IMR-90 (cell line): Measurements from ENCODE around the gene BTN1A1. TPM values are rescaled to one million over a fixed set of nuclear protein-coding genes. Genes with fewer than 3 reads are reported as not detected.

Experiments used
- ATAC-seq: fragments of 200-7000 bp; cut with Tn5 transposase; 2 replicates; pipeline ENCODE4 v1.9.1; 2020; ENCODE audit warnings: low read depth, mild to moderate bottlenecking, moderate library complexity
- BruUV-seq: library from RNA; stranded (reverse); fragments of 400-500 nt; replicated peaks from 2 replicates; lab custom pipeline; 2021; lab: Mats Ljungman, UMichigan
- CTCF ChIA-PET: fragments of 300-600 bp; formaldehyde crosslinking; extraction: SDS; loops from one replicate; lab custom pipeline; 2021; ENCODE audit warnings: antibody characterized with exemption; lab: Yijun Ruan, JAX
- POLR2A ChIA-PET: fragments of 300-600 bp; sonication (Branson Sonifier 250); formaldehyde crosslinking; loops from one replicate; lab custom pipeline; 2022; ENCODE audit warnings: antibody characterized with exemption; ENCODE audit not compliant: unreplicated experiment; lab: Charles Lee
- DNase-seq: peaks from one replicate; pipeline ENCODE4 v3.0.0; 2013
- H2AFZ ChIP-seq: replicated peaks from 2 replicates; pipeline ENCODE3; 2013; ENCODE audit warnings: low read length, mild to moderate bottlenecking; ENCODE audit not compliant: poor library complexity
- H2AK5ac ChIP-seq: 2 replicates; pipeline ENCODE4 v1.6.1; 2013; ENCODE audit warnings: low read depth, low read length, inconsistent platforms
- H2AK9ac ChIP-seq: replicated peaks from 2 replicates; pipeline ENCODE3; 2013; ENCODE audit warnings: mild to moderate bottlenecking, low read depth, low read length, moderate library complexity; ENCODE audit not compliant: poor library complexity
- H2BK120ac ChIP-seq: 2 replicates; pipeline ENCODE4 v1.6.1; 2013; ENCODE audit warnings: low read depth, low read length, inconsistent platforms
- H2BK15ac ChIP-seq: 3 replicates; pipeline ENCODE4 v1.6.1; 2013; ENCODE audit warnings: low read depth, low read length, inconsistent platforms
- H2BK20ac ChIP-seq: 2 replicates; pipeline ENCODE4 v1.6.1; 2013; ENCODE audit warnings: low read depth, mild to moderate bottlenecking, inconsistent platforms, low read length, moderate library complexity
- H2BK5ac ChIP-seq: 2 replicates; pipeline ENCODE4 v1.6.1; 2013; ENCODE audit warnings: mild to moderate bottlenecking, low read depth, low read length, inconsistent platforms; ENCODE audit not compliant: poor library complexity, severe bottlenecking
- H3K14ac ChIP-seq: replicated peaks from 2 replicates; pipeline ENCODE4 v1.6.1; 2013; ENCODE audit warnings: low read depth, low read length, inconsistent platforms
- H3K18ac ChIP-seq: 2 replicates; pipeline ENCODE4 v1.6.1; 2013; ENCODE audit warnings: low read depth, low read length, control low read depth
- H3K23ac ChIP-seq: 2 replicates; pipeline ENCODE4 v1.6.1; 2013; ENCODE audit warnings: low read depth, low read length, inconsistent platforms
- H3K27ac ChIP-seq: 2 replicates; pipeline ENCODE4 v1.5.1; 2013; ENCODE audit warnings: mild to moderate bottlenecking, control low read depth, low read length; ENCODE audit not compliant: insufficient read depth
- H3K27me3 ChIP-seq: 2 replicates; pipeline ENCODE4 v1.6.1; 2013; ENCODE audit warnings: low read length; ENCODE audit not compliant: control insufficient read depth, insufficient read depth
- H3K36me3 ChIP-seq: 2 replicates; pipeline ENCODE4 v1.6.1; 2013; ENCODE audit warnings: low read length, mixed read lengths; ENCODE audit not compliant: control insufficient read depth, insufficient read depth
- H3K4ac ChIP-seq: 2 replicates; pipeline ENCODE4 v1.6.1; 2013; ENCODE audit warnings: low read depth, low read length, inconsistent platforms
- H3K4me1 ChIP-seq: 2 replicates; pipeline ENCODE4 v1.6.1; 2013; ENCODE audit warnings: low read length, mixed read lengths; ENCODE audit not compliant: control insufficient read depth, insufficient read depth
- H3K4me2 ChIP-seq: 2 replicates; pipeline ENCODE4 v1.6.1; 2013; ENCODE audit warnings: low read depth, mild to moderate bottlenecking, control low read depth, low read length, moderate library complexity
- H3K4me3 ChIP-seq: 2 replicates; pipeline ENCODE4 v1.5.1; 2013; ENCODE audit warnings: low read depth, mild to moderate bottlenecking, control low read depth, low read length, moderate library complexity; ENCODE audit not compliant: insufficient read depth
- H3K56ac ChIP-seq: 2 replicates; pipeline ENCODE4 v1.6.1; 2013; ENCODE audit warnings: low read length, inconsistent platforms; ENCODE audit not compliant: insufficient read depth; ENCODE audit errors: extremely low read depth
- H3K79me1 ChIP-seq, 2 experiments: 2 replicates each; pipeline ENCODE4 v1.6.1; 2013; ENCODE audit warnings: low read length in 2 of 2, inconsistent platforms in 1 of 2, low read depth in 1 of 2
- H3K9ac ChIP-seq: 2 replicates; pipeline ENCODE4 v1.6.1; 2013; ENCODE audit warnings: low read depth, low read length, control low read depth
- H3K9me1 ChIP-seq: 2 replicates; pipeline ENCODE4 v1.6.1; 2013; ENCODE audit warnings: low read length, inconsistent platforms; ENCODE audit not compliant: insufficient read depth
- H3K9me3 ChIP-seq: 2 replicates; pipeline ENCODE4 v1.6.1; 2013; ENCODE audit warnings: low read length; ENCODE audit not compliant: control insufficient read depth, insufficient read depth
- H4K20me1 ChIP-seq: 2 replicates; pipeline ENCODE4 v1.6.1; 2013; ENCODE audit warnings: low read length, inconsistent platforms; ENCODE audit not compliant: insufficient read depth
- H4K5ac ChIP-seq: 2 replicates; pipeline ENCODE4 v1.6.1; 2013; ENCODE audit warnings: mild to moderate bottlenecking, low read depth, low read length, control low read depth
- H4K8ac ChIP-seq, 2 experiments: 2 replicates each; pipeline ENCODE4 v1.6.1; 2013; ENCODE audit warnings: low read depth in 2 of 2, low read length in 2 of 2, control low read depth in 1 of 2, inconsistent platforms in 1 of 2
- H4K91ac ChIP-seq: 2 replicates; pipeline ENCODE4 v1.6.1; 2013; ENCODE audit warnings: low read depth, low read length, inconsistent platforms; ENCODE audit not compliant: insufficient read depth
- BHLHE40 ChIP-seq: fragments of 150-350 bp; IDR thresholded peaks from 2 replicates; pipeline ENCODE4 v1.6.1; 2016; ENCODE audit warnings: mild to moderate bottlenecking, low read depth, low read length
- CEBPB ChIP-seq: IDR thresholded peaks from 2 replicates; pipeline ENCODE4 v1.6.1; 2012; ENCODE audit warnings: low read depth, low read length, improper control_type of control experiment
- CHD1 ChIP-seq: IDR thresholded peaks from 2 replicates; pipeline ENCODE4 v1.6.1; 2012; ENCODE audit warnings: low read depth, low read length, improper control_type of control experiment
- FOS ChIP-seq: fragments of 150-350 bp; IDR thresholded peaks from 2 replicates; pipeline ENCODE4 v1.6.1; 2016; ENCODE audit warnings: low read depth, low read length
- MAFK ChIP-seq: IDR thresholded peaks from 2 replicates; pipeline ENCODE4 v1.6.1; 2012; ENCODE audit warnings: low read depth, low read length, improper control_type of control experiment
- MAZ ChIP-seq: IDR thresholded peaks from 2 replicates; pipeline ENCODE4 v1.6.1; 2012; ENCODE audit warnings: low read depth, mild to moderate bottlenecking, low read length, improper control_type of control experiment, moderate library complexity, borderline replicate concordance
- MXI1 ChIP-seq: IDR thresholded peaks from 2 replicates; pipeline ENCODE4 v1.6.1; 2012; ENCODE audit warnings: low read depth, mild to moderate bottlenecking, low read length, moderate library complexity, borderline replicate concordance
- NFE2L2 ChIP-seq: fragments of 150-350 bp; IDR thresholded peaks from 2 replicates; pipeline ENCODE4 v1.6.1; 2016; ENCODE audit warnings: low read depth, mild to moderate bottlenecking, low read length
- POLR2A ChIP-seq: IDR thresholded peaks from 2 replicates; pipeline ENCODE4 v1.6.1; 2012; ENCODE audit warnings: mild to moderate bottlenecking, low read depth, low read length
- RAD21 ChIP-seq: IDR thresholded peaks from 2 replicates; pipeline ENCODE4 v1.6.1; 2012; ENCODE audit warnings: low read length, improper control_type of control experiment
- RCOR1 ChIP-seq: IDR thresholded peaks from 2 replicates; pipeline ENCODE4 v1.6.1; 2012; ENCODE audit warnings: mild to moderate bottlenecking, low read length, improper control_type of control experiment; ENCODE audit not compliant: insufficient replicate concordance
- RFX5 ChIP-seq: IDR thresholded peaks from 2 replicates; pipeline ENCODE4 v1.8.0; 2012; ENCODE audit warnings: low read depth, mild to moderate bottlenecking, low read length, moderate library complexity
- SMC3 ChIP-seq: fragments of 150-350 bp; IDR thresholded peaks from 2 replicates; pipeline ENCODE4 v1.6.1; 2016; ENCODE audit warnings: low read depth, mild to moderate bottlenecking, antibody characterized with exemption, low read length, moderate library complexity
- WGBS, 2 experiments: methylation state at CpG; one replicate each; pipeline versions ENCODE4 v1.1.5 to v1.1.7; 2013; ENCODE audit warnings: missing lambda C conversion rate in 2 of 2; ENCODE audit not compliant: insufficient read length in 1 of 2; ENCODE audit errors: extremely low coverage in 2 of 2; 5-methylcytosine and 5-hydroxymethylcytosine counted together
- dilution Hi-C: fragments of 300-500 bp; cut with HindIII; formaldehyde crosslinking; loops from one replicate; pipeline ENCODE4 v1.14.3; 2018; ENCODE audit warnings: low sequenced_read_pairs; ENCODE audit not compliant: unreplicated experiment
- in situ Hi-C: fragments of 300-500 bp; cut with MboI; formaldehyde crosslinking; loops from 3 replicates; pipeline ENCODE4 v1.14.3; 2019; ENCODE audit warnings: low sequenced_read_pairs, inconsistent platforms, mixed read lengths
- intact Hi-C: fragments of 100-400 bp; cut with micrococcal nuclease; formaldehyde crosslinking; loops from 2 replicates; pipeline ENCODE4 v1.10.0; 2022
- polyA plus RNA-seq, 3 experiments: library from polyadenylated mRNA; depleted of rRNA; stranded (reverse); fragments of >200 nt; gene quantifications; 2 replicates each; pipeline ENCODE4 v1.2.3, GENCODE V29; 2012; ENCODE audit warnings: low replicate concordance in 1 of 3
- total RNA-seq: library from RNA; depleted of rRNA; stranded (reverse); fragments of >200 nt; gene quantifications from 2 replicates; pipeline ENCODE4 v1.2.3, GENCODE V29; 2012
- TF ChIP-seq, protein P1 (sequence below): conservative IDR thresholded peaks from 2 replicates; pipeline ENCODE4 v1.5.1; 2012; ENCODE audit warnings: mild to moderate bottlenecking, low read depth, low read length, improper control_type of control experiment
- TF ChIP-seq, protein P2 (sequence below): fragments of 150-350 bp; IDR thresholded peaks from 2 replicates; pipeline ENCODE4 v1.6.1; 2017; ENCODE audit warnings: mild to moderate bottlenecking, antibody characterized with exemption, low read length, low read depth
- TF ChIP-seq, protein P3 (sequence below): fragments of 150-350 bp; IDR thresholded peaks from 2 replicates; pipeline ENCODE4 v1.6.1; 2016; ENCODE audit warnings: low read depth, mild to moderate bottlenecking, low read length, moderate library complexity, borderline replicate concordance

Gene BTN1A1
- total and polyA plus RNA-seq, 2 of the 4 experiments (the other 2 are of a cell fraction): not detected

DNA sequence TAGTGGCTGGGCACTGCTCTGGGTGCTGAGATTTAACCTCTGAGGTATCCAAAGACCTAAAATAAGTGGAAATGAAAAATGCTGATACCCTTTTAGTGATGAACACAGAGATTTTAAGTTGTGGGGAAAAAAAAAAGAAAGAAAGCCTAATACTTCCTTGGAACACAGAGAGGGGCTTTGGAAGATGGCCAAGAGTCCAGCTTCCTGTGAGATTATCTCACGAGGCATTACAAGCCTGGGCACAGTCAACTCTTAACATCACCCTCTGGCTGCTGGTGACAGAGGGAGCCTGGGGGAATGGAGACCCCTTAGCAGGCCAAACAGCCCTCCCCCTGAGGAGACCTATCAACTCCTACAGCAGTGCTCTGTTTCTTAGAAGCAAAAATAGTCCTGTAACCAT lies 22.7 kb upstream of the BTN1A1 start:
- Histone ChIP-seq H3K14ac (no peak overlapping the region), H2AK9ac (no peak overlapping the region), H3K56ac (no peak overlapping the region), H3K79me1 (peaks cover 4 to 25% of the 10 kb centered on the region in 2 experiments), H3K4me2 (no peak overlapping the region), H3K9me1 (peaks cover 9% of the 10 kb centered on the region), H3K27me3 (no peaks in the 10 kb centered on the region), H2AFZ (no peak overlapping the region), H3K23ac (no peak overlapping the region), H2BK120ac (no peak overlapping the region), H3K4me3 (no peak overlapping the region), H3K18ac (no peak overlapping the region), H3K36me3 (no peaks in the 10 kb centered on the region), H4K8ac (no peak overlapping the region), H3K27ac (no peak overlapping the region), H4K20me1 (no peaks in the 10 kb centered on the region), H2AK5ac (no peak overlapping the region), H2BK20ac (no peak overlapping the region), H4K91ac (no peak overlapping the region), H3K9me3 (no peaks in the 10 kb centered on the region), H4K5ac (no peak overlapping the region), H2BK5ac (no peak overlapping the region), H3K4ac (no peak overlapping the region), H2BK15ac (no peak overlapping the region), H3K9ac (no peak overlapping the region), H3K4me1 (peaks cover 21% of the 10 kb centered on the region)
- intact Hi-C loops (no loop called here), in situ Hi-C loops (no loop called here), dilution Hi-C loops (no loop called here)
- TF ChIP-seq, protein P1, sequence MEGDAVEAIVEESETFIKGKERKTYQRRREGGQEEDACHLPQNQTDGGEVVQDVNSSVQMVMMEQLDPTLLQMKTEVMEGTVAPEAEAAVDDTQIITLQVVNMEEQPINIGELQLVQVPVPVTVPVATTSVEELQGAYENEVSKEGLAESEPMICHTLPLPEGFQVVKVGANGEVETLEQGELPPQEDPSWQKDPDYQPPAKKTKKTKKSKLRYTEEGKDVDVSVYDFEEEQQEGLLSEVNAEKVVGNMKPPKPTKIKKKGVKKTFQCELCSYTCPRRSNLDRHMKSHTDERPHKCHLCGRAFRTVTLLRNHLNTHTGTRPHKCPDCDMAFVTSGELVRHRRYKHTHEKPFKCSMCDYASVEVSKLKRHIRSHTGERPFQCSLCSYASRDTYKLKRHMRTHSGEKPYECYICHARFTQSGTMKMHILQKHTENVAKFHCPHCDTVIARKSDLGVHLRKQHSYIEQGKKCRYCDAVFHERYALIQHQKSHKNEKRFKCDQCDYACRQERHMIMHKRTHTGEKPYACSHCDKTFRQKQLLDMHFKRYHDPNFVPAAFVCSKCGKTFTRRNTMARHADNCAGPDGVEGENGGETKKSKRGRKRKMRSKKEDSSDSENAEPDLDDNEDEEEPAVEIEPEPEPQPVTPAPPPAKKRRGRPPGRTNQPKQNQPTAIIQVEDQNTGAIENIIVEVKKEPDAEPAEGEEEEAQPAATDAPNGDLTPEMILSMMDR: no peak
- TF ChIP-seq SMC3: no peak
- TF ChIP-seq, protein P2, sequence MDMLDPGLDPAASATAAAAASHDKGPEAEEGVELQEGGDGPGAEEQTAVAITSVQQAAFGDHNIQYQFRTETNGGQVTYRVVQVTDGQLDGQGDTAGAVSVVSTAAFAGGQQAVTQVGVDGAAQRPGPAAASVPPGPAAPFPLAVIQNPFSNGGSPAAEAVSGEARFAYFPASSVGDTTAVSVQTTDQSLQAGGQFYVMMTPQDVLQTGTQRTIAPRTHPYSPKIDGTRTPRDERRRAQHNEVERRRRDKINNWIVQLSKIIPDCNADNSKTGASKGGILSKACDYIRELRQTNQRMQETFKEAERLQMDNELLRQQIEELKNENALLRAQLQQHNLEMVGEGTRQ: no peak
- no peak for TF ChIP-seq CHD1
- TF ChIP-seq, protein P3, sequence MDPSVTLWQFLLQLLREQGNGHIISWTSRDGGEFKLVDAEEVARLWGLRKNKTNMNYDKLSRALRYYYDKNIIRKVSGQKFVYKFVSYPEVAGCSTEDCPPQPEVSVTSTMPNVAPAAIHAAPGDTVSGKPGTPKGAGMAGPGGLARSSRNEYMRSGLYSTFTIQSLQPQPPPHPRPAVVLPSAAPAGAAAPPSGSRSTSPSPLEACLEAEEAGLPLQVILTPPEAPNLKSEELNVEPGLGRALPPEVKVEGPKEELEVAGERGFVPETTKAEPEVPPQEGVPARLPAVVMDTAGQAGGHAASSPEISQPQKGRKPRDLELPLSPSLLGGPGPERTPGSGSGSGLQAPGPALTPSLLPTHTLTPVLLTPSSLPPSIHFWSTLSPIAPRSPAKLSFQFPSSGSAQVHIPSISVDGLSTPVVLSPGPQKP: no peak
- no peak for TF ChIP-seq BHLHE40
- no peak for TF ChIP-seq MAFK
- TF ChIP-seq POLR2A: no peak
- TF ChIP-seq RCOR1: no peak
- TF ChIP-seq MAZ: no peak
- TF ChIP-seq RFX5: no peak
- no peak for TF ChIP-seq RAD21
- no peak for TF ChIP-seq CEBPB
- TF ChIP-seq MXI1: no peak
- no peak for TF ChIP-seq NFE2L2
- no peak for TF ChIP-seq FOS
- ATAC-seq: no peak
- ChIA-PET CTCF (no interaction called here), POLR2A (no interaction called here)
- DNase-seq: no peak
- no CpG with 5 or more reads among the region's 1 CpG for WGBS, 2 experiments
- BruUV-seq: no TSS peak
